Astrocyte of the cerebellum (primary cell): ENCODE measurements around the gene UCK1.

Source experiments
- DNase-seq: peaks from one replicate; pipeline ENCODE4 v3.0.0-alpha.2; 2011; ENCODE audit warnings: low read depth
- H3K4me3 ChIP-seq: 2 replicates; pipeline ENCODE4 v1.5.1; 2011; ENCODE audit warnings: mild to moderate bottlenecking, low read depth, low read length, moderate library complexity
- CTCF ChIP-seq: IDR thresholded peaks from 2 replicates; pipeline ENCODE4 v1.5.1; 2012; ENCODE audit warnings: low read length, low read depth, moderate library complexity, mild to moderate bottlenecking; ENCODE audit errors: missing control alignments
- in situ Hi-C: cut with HindIII; loops from 2 replicates; pipeline ENCODE4 v1.10.0; 2017; ENCODE audit warnings: low sequenced_read_pairs

UCK1 gene

GRCh38 chr9:131528886-131529505 lies 2.1 kb downstream of the UCK1 start:
- no peak for DNase-seq
- TF ChIP-seq CTCF: no peak
- H3K4me3 ChIP-seq: no peak overlapping the region
- in situ Hi-C loops: no loop called here

GRCh38 chr9:131528186-131528585 lies 2.9 kb downstream of the UCK1 start:
- TF ChIP-seq CTCF: no peak
- in situ Hi-C loops: no loop called here
- no peak overlapping the region for H3K4me3 ChIP-seq
- DNase-seq: no peak

GRCh38 chr9:131525643-131526565 lies 5.2 kb downstream of the UCK1 start:
- TF ChIP-seq CTCF: no peak
- in situ Hi-C loops: no loop called here
- no peak overlapping the region for H3K4me3 ChIP-seq
- DNase-seq: no peak

GRCh38 chr9:131524665-131525315 lies 6.3 kb downstream of the UCK1 start:
- no peak overlapping the region for H3K4me3 ChIP-seq
- in situ Hi-C loops: no loop called here
- no peak for DNase-seq
- TF ChIP-seq CTCF: no peak

- in situ Hi-C loops: no loop called here
- TF ChIP-seq CTCF: no peak
- no peak for DNase-seq
- H3K4me3 ChIP-seq: no peak overlapping the region
Observed at GRCh38 chr9:131523451-131524435, 7.3 kb downstream of the UCK1 start.

- in situ Hi-C loops: no loop called here
- no peak overlapping the region for H3K4me3 ChIP-seq
- DNase-seq: no peak
- TF ChIP-seq CTCF: no peak
Observed at GRCh38 chr9:131523086-131523388, 8.0 kb downstream of the UCK1 start.
